GM10266 (cell line): Measurements from ENCODE around the gene CD1D.
"Not testable (repeated sequence)": the region's sequence is repeated elsewhere in the genome, so short reads cannot be mapped to it uniquely, and the experiment has no call there.

Source experiments
- DNase-seq: peaks from one replicate; pipeline ENCODE4 v3.0.0; 2012; ENCODE audit errors: extremely low spot score
- TF ChIP-seq, protein P1 (sequence below): IDR thresholded peaks from 2 replicates; pipeline ENCODE4 v1.5.1; 2012; ENCODE audit warnings: mild to moderate bottlenecking, low read depth; ENCODE audit not compliant: control insufficient read depth, insufficient read depth; ENCODE audit errors: missing control alignments

CD1D gene

DNA sequence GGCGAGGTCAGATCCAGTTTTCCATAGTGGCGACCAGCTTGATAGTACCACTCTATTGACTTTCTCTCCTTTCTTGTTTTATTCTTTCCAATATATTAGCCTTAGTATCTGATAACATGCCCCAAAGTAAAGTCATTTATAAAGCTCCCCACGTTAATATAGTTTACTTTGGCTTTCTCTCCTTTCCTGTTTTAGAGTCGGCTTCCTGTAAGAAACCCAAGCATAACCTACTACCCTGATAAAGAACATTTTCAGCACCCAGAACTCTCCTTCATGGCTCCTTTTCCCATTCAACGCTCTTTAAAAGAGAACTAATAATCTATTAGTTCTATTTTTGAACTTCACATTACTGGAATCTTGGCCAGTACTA is 23.7 kb downstream of the CD1D start:
- TF ChIP-seq, protein P1, sequence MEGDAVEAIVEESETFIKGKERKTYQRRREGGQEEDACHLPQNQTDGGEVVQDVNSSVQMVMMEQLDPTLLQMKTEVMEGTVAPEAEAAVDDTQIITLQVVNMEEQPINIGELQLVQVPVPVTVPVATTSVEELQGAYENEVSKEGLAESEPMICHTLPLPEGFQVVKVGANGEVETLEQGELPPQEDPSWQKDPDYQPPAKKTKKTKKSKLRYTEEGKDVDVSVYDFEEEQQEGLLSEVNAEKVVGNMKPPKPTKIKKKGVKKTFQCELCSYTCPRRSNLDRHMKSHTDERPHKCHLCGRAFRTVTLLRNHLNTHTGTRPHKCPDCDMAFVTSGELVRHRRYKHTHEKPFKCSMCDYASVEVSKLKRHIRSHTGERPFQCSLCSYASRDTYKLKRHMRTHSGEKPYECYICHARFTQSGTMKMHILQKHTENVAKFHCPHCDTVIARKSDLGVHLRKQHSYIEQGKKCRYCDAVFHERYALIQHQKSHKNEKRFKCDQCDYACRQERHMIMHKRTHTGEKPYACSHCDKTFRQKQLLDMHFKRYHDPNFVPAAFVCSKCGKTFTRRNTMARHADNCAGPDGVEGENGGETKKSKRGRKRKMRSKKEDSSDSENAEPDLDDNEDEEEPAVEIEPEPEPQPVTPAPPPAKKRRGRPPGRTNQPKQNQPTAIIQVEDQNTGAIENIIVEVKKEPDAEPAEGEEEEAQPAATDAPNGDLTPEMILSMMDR, result no peak
- no peak for DNase-seq

DNA sequence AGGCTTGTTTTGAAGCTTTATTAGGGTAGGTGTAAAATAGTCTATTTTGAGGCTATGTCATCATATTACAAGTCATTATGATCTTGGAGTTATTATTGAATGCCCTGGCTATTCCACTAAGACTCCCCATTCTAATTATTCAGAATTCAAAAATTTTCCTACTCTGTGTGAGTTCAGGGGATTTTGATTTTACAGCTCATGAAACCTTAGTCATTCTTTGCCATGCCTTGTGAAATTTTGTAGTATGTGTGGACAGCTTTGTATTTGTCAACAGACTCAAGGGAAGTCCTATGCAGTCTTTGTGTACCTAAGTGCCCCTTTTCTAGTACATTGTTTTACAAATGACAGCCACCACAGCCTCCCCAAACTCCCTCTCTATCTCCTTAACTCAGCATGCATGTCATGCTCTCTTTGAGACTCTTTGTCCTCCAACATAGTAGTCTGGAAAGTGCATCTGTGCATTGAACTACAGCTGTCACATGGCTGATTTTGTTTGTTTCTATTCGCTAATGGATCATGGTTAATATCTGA is 28.0 kb downstream of the CD1D start:
- DNase-seq, result no peak
- TF ChIP-seq, protein P1, result no peak

DNA sequence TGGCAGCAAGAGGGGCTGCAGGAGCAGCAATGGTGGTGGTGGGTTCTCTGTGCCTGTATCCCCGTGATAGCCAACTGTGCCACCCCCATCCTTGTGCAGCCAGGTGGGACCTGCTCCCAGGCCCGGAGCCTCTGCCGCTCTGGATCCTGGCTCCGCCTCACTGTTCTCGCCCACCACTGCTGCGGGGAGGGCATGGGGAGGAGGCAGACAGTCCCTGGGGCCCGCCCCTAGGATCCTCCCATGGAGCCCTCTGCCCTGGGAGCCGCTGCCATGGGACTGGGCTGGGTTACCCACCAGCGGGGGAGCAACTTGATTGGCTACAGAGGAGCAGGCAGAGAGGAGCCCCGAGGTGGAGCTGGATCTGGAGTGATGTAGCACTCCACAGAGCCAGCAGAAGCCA is 31.6 kb downstream of the CD1D start:
- no peak for DNase-seq
- TF ChIP-seq, protein P1, result no peak

DNA sequence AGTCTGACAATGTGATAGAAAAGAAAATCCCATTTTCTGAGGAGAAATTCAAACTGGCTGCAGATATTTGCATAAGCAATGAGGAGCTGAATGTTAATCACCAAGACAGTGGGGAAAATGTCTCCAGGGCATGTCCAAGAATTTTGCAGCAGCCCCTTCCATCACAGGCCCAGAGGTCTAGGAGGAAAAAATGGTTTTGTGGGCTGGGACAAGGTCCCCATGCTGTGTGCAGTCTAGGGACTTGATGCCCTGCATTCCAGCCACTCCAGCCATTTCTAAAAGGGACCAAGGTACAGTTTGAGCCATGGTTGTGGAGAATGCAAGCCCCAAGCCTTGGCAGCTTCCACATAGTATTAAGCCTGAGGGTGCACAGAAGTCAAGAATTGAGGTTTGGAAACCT is 42.8 kb downstream of the CD1D start:
- not testable (repeated sequence) for DNase-seq

DNA sequence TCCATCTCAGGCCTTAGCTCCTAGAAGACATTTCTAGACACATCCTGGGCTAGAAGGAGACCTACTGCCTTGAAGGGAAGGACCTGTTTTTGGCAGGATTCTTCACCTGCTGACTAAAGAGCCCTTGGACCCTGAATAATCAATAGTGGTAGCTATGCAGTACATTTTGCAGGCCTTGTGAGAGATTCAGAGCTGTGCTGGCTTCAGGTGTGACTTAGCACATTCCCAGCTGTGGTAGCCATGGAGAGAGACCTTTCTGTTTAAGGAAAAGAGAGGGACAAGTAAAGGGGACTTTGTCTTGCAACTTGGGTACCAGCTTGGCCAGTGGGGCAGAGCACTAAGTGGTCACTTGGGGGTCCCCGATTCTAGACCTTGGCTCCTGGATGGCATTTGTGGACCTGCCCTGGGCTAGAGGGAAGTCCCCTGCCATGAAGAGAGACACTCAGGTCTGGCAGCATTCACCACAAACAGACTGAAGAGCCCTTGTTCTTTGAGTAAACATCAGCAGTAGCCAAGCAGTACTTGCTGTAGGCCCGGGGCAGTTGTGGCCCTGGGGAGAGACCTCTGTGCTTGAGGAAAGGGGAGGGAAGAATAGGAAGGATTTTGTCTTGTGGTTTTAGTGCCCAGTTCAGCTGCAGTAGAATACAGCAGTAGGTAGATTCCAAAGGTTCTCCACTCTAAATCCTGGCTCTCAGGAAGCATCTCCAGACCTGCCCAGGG is 47.4 kb downstream of the CD1D start:
- DNase-seq, result no peak
- TF ChIP-seq, protein P1, result no peak
